Ishikawa (cell line): ENCODE data around the gene ATXN1.

Experiments
- EP300 ChIP-seq: IDR thresholded peaks from 2 replicates; pipeline ENCODE4 v1.6.1; 2012; ENCODE audit warnings: borderline replicate concordance
- NFIC ChIP-seq: IDR thresholded peaks from 2 replicates; pipeline ENCODE4 v1.6.1; 2012

- TF ChIP-seq NFIC, result no peak
- no peak for TF ChIP-seq EP300
Observed at GRCh38 chr6:16572317-16572716, 188.9 kb downstream of the ATXN1 start.
